Activated gamma-delta T cell treated with anti-CD3 and anti-CD28 coated beads, Interleukin-2, amount 50 U/mL, for 16 hours (primary cell): ENCODE data around the gene MTCH1.
A peak's percentile ranks its signal among the peaks of the same experiment; 100 is the strongest.

ENCODE experiments used
- DNase-seq: peaks from one replicate; pipeline ENCODE4 v3.0.0-alpha.2; 2020; ENCODE audit warnings: low read depth

The MTCH1 gene

DNA sequence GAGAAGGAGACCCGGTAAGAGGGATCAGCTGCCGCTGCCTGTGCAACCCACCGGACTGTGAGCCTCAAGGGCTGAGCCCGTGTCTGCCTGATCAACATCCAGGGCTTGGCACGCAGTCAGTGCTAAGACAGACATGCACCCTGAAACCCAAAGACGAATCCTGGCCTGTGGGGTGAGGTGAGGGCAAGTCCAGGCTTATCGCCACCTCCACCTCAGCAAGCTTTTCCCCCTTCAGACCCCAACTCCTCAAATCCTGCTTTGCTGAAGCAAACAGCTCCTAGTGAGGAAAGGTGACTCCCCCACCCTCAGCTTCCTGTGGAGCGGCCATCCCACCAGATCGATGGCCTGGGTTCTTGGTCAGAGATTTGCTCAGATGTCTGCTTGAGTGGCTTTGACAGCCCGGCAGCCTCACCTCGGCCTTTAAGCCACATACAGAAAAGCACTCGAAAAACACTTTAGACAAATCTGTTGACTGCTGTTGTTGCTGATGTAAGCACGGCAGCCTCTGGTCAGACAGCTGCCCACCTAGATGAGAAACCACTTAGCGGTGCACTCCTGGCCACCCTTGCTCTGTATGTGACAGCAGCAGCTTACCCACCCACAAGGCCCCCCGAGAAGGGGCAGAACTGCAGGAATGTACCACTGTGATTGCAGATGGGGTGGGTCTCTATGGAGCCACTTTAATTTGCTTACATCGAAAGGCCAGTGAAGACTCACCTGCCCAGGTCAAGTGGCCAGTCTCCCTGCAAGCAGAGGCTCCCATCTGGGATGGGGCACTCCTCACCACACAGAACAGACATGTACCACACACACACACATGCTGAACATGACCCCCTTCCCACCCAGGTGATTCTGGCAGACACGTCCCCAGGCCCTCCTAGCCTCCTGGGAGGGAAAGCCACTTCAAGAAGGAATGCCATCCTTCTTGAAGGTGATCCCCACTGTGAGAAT, 14.8 kb downstream of the MTCH1 start:
- DNase-seq = no peak

DNA sequence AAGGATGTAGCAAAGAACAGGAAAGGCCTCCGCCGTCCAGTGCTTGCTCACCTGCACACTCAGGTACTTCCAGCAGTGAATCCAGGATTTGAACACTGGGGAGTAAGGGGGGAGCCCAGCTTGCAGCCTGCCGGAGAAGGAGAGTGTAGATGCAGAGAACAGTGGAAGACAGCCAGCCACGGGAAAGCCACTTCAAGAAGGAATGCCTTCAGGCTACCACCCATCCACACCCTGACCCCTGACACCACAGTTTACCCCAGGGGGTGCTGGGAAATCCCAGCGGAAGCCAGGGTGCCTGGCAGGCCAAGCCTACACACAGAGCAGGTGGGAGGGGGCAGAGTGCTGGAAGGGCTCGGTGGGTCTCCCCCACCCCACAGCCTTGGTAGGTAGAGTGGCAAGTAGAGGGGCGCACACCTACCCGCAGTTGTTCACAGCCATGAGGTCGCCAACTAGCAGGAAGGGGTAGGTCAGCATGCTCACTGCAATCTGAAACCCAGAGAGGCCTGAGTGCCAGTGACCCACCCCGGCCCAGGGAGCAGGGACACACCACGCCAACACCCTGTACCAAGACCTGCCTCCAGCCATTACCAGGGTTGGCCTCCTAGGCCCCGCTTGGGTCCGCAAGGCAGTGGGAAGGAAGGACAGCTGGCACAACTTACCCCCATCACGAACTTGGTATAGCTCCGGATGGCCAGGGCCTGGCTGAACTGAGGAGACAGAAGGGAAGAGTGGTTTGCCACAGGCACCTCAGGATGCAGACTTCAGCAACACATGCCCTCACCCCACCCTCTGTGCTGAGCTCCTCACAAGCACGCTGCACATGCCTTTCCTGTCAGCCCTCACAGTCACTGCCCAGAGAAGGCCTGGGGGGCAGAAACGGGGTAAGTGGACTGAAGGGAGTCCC, 15.8 kb downstream of the MTCH1 start:
- DNase-seq = no peak

DNA sequence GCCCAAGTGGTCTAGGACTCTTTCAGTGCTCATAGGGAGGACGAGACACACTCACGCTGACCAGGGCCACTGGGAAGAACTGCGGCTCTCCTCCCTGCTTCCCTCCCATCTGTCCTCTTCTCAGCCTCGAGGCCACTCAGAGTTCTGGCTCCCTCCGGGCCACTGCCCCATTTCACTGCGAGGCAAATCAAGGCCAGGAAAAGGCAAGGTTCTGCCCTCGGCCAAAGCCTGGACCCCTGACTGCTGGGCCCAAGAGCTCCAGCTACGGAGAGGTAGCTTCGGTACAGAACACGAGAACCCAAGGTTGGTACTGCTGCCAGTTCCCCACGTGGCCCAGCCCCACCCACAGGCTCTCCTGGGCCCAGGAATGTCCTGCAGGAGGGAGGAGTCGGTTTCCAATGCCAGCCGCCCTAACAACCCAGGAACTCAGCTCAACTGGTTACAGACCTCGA, 16.7 kb downstream of the MTCH1 start:
- no peak for DNase-seq

DNA sequence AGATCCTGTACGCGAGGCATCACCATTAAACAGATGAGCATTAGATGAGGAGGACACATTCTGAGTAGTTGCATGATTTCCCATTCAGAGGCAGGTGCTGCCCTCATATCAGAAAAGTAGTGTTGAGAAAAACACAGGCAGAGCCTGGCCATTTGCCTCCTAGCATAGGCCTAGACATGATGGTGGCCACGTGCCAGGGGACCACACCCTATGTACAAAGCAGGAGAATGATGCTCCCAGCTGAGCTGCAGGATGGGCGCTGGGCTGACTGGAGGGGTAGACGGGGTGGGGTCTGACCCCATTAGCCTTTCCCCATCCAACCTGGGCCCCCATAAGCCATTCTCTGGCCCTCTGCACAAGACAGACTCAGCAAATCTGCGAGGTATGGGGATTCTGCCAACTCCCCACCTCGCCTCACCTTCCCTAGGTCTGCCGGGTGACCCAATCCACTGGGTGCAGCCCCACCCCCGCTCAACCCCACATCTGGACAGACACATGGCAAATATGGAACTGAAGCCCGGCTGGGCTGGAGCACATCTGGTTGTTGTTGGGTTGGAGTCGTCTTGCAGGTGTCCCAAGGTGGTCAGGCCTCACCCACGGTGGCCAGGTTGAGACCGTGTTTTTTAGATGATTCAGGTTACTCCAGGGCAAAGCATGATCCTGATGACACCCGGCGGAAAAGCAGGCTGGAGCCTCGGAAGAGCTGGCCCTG, 17.6 kb downstream of the MTCH1 start:
- DNase-seq = no peak

DNA sequence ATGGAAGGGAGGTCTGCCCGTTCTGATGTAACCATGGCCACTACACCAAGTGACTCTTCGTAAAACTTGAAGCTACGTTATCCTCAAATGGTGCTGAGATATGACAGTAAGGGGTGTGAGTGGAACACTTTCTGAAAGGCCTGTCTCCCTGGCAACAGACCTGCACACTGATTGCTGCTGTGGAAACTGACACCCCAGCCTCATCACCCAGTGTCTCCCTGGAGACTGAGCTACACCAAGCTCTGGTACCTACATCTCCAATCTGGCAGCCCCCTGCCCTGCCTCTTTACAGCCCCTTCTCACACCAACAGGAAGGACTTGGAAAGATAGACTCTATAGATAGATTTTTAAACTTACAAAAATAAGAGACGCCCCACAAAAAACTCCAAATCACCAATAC, 18.2 kb downstream of the MTCH1 start:
- DNase-seq = no peak

DNA sequence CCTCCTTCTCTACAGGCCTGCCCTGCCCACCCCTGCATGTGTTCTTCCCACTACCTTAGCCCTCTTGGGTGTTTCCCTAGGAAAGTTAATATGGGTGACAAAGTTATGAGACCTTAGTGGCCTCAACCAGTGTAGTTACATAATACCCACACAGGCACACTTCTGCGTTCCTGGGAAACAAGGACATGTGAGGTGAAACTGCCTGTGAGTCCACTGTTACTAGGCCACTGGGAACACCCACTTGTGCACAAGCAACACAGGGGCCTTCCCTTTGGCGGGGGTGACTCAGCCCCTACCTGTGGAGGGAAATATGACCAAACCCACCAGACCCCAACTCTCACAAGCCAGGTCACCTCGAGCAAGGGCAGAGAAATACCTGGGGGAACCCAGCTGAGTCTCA, 18.7 kb downstream of the MTCH1 start:
- DNase-seq = no peak

DNA sequence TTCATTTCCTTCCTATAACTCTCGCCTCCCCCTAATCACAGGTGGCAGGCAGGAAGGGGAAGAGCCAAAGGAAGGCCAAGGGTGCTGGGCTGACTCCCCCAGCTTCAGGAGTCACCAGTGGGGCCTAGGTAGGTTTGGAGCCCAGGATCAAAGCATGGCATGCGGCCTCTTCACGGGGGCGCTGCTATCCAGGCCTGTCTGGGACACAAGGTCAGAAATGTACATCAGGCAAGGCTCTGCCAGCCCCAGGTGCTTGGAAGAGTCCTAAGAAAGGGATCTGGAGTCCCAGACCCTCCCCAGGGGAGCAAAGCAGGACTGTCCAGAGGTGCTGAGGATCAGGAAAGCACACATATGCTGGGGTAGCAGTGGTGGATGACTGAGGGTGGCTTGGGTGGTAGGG, 21.1 kb downstream of the MTCH1 start:
- no peak for DNase-seq

DNA sequence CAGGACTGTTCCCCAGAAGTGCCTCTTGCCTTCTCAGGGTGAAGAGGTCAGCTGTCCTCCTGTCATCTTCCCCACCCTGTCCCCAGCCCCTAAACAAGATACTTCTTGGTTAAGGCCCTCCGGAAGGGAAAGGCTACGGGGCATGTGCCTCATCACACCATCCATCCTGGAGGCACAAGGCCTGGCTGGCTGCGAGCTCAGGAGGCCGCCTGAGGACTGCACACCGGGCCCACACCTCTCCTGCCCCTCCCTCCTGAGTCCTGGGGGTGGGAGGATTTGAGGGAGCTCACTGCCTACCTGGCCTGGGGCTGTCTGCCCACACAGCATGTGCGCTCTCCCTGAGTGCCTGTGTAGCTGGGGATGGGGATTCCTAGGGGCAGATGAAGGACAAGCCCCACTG, 21.6 kb downstream of the MTCH1 start:
- DNase-seq = no peak

DNA sequence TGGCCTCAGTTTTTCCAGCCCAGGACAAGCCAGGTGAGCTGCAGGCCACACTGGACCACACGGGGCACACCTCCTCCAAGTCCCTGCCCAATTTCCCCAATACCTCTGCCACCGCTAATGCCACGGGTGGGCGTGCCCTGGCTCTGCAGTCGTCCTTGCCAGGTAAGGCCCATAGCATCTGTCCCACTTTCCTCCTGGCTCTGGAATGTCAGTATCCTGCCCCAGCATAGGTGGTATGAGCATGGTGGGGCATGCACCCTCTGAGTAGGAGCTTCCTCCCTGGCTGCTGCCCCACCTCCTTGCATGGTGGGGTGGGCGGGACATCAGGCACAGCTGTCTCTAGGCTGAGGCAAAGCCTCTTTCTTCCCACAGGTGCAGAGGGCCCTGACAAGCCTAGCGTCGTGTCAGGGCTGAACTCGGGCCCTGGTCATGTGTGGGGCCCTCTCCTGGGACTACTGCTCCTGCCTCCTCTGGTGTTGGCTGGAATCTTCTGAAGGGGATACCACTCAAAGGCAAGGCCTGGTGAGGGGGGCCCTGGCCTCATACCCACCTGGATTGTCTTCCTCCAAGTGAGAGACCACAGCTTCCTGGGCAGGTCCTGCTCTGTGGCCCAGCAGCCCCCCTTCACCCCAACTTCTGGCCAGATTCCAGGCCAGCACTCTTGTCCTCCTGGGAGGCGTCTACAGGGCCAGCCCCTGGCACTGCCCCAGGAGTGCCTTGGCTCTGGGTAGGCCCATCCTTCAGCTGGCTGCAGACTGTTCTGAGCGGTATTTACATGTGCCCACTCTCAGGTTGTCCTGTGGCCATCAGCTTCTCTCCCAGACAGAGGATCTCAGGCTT, 22.3 kb downstream of the MTCH1 start:
- DNase-seq = no peak

DNA sequence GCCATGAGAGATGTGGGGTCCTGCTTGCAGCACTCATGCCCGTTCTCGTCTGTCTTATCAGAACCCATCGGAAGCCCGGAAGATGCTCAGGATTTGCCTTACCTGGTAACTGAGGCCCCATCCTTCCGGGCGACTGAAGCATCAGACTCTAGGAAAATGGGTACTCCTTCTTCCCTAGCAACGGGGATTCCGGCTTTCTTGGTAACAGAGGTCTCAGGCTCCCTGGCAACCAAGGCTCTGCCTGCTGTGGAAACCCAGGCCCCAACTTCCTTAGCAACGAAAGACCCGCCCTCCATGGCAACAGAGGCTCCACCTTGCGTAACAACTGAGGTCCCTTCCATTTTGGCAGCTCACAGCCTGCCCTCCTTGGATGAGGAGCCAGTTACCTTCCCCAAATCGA, 23.1 kb downstream of the MTCH1 start:
- peak; percentile 42 for DNase-seq

DNA sequence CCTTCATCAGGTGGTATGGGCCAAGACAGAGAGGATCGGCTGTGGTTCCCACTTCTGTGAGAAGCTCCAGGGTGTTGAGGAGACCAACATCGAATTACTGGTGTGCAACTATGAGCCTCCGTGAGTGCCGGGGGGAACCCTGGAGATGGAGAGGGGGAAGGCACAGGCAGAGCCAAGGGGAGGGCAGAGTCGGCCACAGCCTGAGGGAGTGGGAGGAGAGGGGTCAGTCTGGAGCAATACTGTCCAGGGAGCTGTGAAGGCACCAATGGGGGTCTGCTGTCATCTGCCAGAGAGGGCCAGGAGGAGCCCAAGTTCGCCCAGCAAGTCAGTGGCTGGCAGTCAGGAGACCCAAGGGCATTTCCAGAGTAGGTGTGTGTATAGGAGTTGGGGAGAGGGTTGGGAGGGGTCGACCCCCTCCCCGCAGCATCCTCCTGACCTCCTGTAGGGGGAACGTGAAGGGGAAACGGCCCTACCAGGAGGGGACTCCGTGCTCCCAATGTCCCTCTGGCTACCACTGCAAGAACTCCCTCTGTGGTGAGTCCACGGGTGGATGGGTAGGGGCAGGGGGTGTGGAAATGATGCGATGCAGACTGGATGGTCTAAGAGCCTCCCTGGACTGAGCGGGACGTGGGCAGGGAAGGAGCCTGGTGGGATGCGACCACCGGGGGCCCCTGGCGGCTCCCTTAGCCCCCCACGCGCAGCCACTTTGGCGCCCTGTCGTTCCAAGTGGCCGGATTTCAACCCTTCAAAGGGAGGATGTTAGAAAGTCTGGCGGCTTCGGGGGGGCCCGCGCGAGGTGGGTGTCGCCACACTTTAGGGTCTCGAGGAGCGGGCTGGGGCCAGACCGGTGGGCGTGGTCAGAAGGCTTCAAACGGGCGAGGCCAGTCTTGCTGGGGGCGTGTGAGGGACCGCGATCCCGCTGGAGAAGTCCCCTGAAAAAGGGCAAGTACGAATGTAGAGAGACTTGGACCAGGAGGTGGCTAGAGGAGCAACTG, 24.3 kb downstream of the MTCH1 start:
- no peak for DNase-seq

DNA sequence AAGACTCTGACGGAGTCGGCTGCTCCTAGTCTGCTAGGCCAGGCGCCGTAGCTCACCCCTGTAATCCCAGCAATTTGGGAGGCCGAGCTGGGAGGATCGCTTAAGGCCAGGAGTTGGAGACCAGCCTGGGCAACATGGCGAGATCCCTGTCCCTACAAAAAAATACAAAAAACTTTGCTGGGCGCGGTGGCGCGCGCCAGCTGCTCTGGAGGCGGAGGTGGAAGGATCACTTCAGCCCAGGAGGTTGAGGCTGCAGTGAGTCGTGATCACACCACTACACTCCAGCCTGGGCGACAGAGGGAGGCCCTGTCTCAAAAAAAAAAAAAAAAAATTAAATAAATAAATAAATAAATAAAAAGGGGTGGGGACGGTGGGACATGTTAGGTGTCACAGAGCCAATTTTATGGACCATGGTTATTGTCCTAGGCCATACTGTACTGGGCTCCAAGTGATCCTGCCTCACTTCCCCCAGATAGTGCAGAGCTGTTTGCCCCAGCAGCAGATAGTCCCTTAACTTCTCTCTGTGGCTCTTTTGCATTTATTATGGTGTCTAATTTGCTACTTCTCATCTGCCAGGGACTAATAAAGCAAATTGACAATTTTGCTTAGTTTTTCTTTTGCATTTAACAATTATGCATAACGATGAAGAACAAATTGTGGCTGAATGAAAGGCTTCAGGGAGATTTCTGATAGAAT, 26.3 kb downstream of the MTCH1 start:
- DNase-seq = no peak

DNA sequence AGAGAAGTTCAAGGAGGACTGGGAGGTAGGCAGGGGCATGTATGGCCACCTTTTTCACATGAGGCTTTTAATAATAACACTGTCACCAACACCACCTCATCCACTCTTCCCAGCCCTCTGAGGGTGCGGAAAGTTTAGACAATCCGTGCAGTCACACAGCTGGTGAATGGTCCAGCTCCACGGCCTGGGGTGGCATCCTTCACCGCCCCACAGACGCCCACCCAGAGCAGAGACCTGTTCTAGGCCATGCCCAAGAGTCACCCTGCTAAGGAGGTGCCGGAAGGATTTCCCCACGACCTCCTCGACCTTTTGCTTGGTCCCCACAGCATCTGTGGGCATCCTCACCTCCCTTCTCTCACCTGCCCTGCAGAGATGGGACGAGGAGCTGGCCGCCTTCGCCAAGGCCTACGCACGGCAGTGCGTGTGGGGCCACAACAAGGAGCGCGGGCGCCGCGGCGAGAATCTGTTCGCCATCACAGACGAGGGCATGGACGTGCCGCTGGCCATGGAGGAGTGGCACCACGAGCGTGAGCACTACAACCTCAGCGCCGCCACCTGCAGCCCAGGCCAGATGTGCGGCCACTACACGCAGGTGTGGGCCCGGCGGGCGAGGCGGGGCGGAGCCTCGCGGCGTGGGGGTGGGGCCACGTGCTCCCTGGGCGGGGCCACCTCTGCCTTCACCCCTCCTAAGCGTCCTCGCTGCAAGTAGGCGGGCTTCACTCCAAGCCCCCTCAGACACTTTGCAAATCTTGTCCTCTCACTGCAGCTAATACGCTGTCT, 27.0 kb downstream of the MTCH1 start:
- no peak for DNase-seq

DNA sequence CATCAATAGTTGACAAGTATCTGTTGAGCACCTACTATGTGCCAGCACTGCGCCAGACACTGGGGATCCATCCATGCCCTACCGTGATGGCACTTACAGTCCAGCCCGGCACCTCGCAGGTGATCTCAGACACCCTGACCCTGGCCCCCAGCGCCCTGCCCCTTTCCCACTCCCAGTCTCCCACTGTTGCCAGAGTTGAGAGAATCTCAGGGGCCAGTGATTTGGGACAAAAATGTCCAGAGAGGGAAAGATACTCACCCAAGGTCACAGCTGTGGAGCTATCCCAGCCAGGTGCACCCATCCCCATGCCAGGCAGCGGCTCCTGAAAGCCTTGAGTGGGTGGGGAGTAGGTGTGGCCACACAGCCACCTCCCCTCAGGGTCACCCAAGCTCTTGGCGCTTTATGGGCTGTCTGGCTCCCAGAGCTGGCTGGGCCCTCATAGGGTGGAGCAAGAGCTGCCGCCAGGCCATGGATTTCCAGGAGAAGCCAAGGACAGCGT, 28.2 kb downstream of the MTCH1 start:
- DNase-seq = no peak

DNA sequence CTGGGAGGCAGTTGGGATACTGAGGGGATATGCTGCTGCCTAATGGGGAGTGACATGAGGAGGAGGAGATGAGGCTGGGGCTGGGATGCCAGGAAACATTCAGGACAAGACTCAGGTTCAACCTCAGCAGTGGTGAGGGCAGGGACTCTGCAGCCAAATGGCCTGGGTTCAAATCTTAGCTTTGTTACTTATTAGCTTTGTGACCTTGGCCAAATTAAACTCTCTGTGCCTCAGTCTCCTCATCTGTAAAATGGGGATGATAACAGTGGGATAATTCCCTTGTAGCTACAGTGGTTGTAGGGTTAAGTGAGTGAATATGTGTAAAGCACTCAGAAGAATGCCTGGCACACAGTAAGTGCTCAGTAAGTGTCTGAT, 29.6 kb downstream of the MTCH1 start:
- no peak for DNase-seq

DNA sequence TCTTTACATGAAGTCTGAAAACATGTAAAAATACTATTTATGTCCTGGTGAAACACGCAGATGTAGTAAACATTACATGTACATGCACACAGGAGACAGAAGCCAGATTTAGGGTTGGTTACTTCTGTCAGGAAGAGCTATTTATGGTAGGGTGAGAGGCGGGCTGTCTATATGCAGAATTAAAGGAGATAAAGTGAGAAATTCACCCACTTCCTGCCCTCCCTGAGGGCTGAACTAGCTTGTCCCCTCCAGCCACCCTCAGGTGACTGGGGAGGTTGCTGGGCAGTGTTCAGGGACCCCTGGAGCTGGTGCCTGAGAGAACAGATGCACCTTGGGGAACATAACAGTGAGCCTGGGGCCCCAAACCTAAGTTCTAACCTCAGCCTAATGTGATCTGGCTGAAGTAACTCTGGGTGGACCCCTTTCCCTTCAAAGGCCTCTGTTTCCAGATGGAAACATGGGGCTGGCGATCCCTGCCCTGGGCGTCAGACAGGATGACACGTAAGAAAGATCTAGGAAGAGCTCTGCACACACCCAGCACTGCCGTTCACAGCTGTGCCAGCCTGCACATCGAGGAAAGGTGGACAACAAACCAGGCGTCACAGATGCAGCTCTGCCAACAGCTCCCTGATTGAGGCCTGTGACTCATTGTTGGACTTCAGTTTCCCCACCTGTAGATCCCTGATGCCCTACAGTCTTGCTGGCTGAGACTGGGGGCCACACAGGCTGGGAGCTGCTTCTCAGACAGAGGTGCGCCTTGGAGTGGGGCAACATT, 30.1 kb downstream of the MTCH1 start:
- no peak for DNase-seq

DNA sequence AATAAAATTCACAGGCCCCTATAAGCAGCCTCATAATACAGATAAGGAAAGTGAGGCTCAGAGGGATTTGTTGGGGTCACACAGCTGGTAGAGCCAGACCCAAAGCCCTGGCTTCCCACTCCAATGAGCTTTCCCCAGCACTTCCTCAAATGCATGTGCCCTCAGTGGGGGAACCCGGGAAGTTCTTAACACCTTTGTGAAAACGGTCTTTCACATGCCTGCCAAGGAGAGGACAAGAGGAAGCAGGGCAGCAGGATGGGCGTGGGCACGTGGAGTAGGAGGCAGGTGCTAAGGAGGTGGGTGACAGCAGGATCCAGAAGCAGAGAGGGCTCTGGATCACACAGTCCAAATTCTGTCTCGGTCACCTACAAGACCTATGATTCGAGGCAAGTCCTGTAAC, 30.9 kb downstream of the MTCH1 start:
- DNase-seq = no peak
